HEK293T (cell line): ENCODE results near the gene GC.

Experiments
- ELF4 ChIP-seq: fragments of 450-650 bp; IDR thresholded peaks from 2 replicates; pipeline ENCODE4 v1.6.1; 2017; ENCODE audit warnings: antibody characterized with exemption
- FOXA1 ChIP-seq: fragments of 450-650 bp; IDR thresholded peaks from 2 replicates; pipeline ENCODE4 v1.6.1; 2016; ENCODE audit warnings: mild to moderate bottlenecking
- FOXK2 ChIP-seq: fragments of 450-650 bp; IDR thresholded peaks from 2 replicates; pipeline ENCODE4 v1.6.1; 2016; ENCODE audit warnings: mild to moderate bottlenecking
- FOXM1 ChIP-seq: fragments of 450-650 bp; IDR thresholded peaks from 2 replicates; pipeline ENCODE4 v1.6.1; 2017; ENCODE audit warnings: mild to moderate bottlenecking, borderline replicate concordance
- SP1 ChIP-seq: fragments of 450-650 bp; IDR thresholded peaks from 2 replicates; pipeline ENCODE4 v1.6.1; 2017
- SUZ12 ChIP-seq: fragments of 450-650 bp; IDR thresholded peaks from 2 replicates; pipeline ENCODE4 v1.6.1; 2016; ENCODE audit warnings: mild to moderate bottlenecking
- TARDBP ChIP-seq: fragments of 450-650 bp; IDR thresholded peaks from 2 replicates; pipeline ENCODE4 v1.6.1; 2016
- TF ChIP-seq, protein P1 (sequence below): fragments of 450-650 bp; IDR thresholded peaks from 2 replicates; pipeline ENCODE4 v1.6.1; 2016

DNA sequence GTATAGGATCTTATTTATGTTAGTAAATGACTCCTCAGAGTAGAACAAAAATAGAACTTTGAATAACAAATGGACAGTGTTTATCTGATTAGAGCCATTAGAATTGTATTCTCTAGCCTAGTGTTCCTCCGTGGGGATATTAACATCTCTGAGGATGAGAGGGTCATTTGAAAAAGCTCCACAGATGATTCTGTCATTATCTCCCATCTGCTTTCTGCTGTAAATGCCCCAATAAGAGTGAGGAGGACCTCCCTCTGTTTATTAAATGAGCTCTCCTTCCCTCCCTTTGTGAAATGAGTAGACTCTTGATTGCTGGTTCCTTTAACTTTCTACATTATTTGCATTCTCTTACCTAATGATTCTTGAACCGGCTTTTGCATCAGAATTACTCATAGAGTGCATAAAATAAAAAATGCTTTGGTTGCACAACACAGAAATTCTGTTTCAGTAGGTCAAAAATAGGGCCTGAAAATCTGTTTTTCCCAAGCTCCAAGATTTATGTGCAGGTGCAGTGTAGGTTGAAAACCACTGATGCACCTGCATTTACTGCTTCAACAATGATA lies 18.0 kb downstream of the GC start:
- no peak for TF ChIP-seq SP1
- no peak for TF ChIP-seq TARDBP
- TF ChIP-seq FOXA1: no peak
- no peak for TF ChIP-seq SUZ12
- no peak for TF ChIP-seq FOXK2
- TF ChIP-seq ELF4: no peak
- no peak for TF ChIP-seq FOXM1
- TF ChIP-seq, protein P1, sequence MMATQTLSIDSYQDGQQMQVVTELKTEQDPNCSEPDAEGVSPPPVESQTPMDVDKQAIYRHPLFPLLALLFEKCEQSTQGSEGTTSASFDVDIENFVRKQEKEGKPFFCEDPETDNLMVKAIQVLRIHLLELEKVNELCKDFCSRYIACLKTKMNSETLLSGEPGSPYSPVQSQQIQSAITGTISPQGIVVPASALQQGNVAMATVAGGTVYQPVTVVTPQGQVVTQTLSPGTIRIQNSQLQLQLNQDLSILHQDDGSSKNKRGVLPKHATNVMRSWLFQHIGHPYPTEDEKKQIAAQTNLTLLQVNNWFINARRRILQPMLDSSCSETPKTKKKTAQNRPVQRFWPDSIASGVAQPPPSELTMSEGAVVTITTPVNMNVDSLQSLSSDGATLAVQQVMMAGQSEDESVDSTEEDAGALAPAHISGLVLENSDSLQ: no peak
